GM23338 (cell line): ENCODE data around the gene CORO7. TPM values are rescaled to one million over a fixed set of nuclear protein-coding genes. Genes with fewer than 3 reads are reported as not detected.

Experiments
- ATAC-seq: fragments of 200-7000 bp; cut with Tn5 transposase; 3 replicates; pipeline ENCODE4 v1.9.1; 2020
- DNase-seq: peaks from one replicate; pipeline ENCODE4 v3.0.0-alpha.2; 2015; ENCODE audit warnings: low spot score
- H2AFZ ChIP-seq: fragments of 200-600 bp; sonication (generic); 2 replicates; pipeline ENCODE4 v1.8.0; 2016; ENCODE audit warnings: antibody characterized with exemption, mild to moderate bottlenecking, moderate library complexity
- H3F3A ChIP-seq: fragments of 200-600 bp; sonication (generic); replicated peaks from 2 replicates; pipeline ENCODE4 v1.8.0; 2017; ENCODE audit warnings: antibody characterized with exemption, mixed run types, low read depth
- H3K27ac ChIP-seq: fragments of 200-600 bp; sonication (generic); 2 replicates; pipeline ENCODE4 v1.6.1; 2016; ENCODE audit warnings: low read depth
- H3K27me3 ChIP-seq: fragments of 200-600 bp; sonication (generic); 2 replicates; pipeline ENCODE4 v1.8.0; 2016; ENCODE audit warnings: mild to moderate bottlenecking, mixed run types, moderate library complexity; ENCODE audit not compliant: insufficient read depth
- H3K36me3 ChIP-seq: fragments of 200-600 bp; sonication (generic); 2 replicates; pipeline ENCODE4 v1.8.0; 2016; ENCODE audit warnings: mild to moderate bottlenecking; ENCODE audit not compliant: insufficient read depth
- H3K4me1 ChIP-seq: fragments of 200-600 bp; sonication (generic); 2 replicates; pipeline ENCODE4 v1.8.0; 2016; ENCODE audit warnings: mild to moderate bottlenecking, moderate library complexity; ENCODE audit not compliant: insufficient read depth
- H3K4me2 ChIP-seq: fragments of 200-600 bp; sonication (generic); 2 replicates; pipeline ENCODE4 v1.7.1; 2017; ENCODE audit warnings: mixed run types
- H3K4me3 ChIP-seq: fragments of 200-600 bp; sonication (generic); 2 replicates; pipeline ENCODE4 v1.6.1; 2016; ENCODE audit warnings: mixed run types
- H3K79me2 ChIP-seq: fragments of 200-600 bp; sonication (generic); replicated peaks from 2 replicates; pipeline ENCODE4 v1.8.0; 2017; ENCODE audit warnings: mild to moderate bottlenecking; ENCODE audit not compliant: insufficient read depth
- H3K9me2 ChIP-seq: fragments of 200-600 bp; sonication (generic); 2 replicates; pipeline ENCODE4 v1.8.0; 2017; ENCODE audit not compliant: insufficient read depth
- H4K20me1 ChIP-seq: fragments of 200-600 bp; sonication (generic); replicated peaks from 2 replicates; pipeline ENCODE4 v1.8.0; 2017; ENCODE audit warnings: mild to moderate bottlenecking; ENCODE audit not compliant: insufficient read depth
- H3K27ac Mint-ChIP-seq: 2 replicates; pipeline ENCODE4 v1.8.0; 2020; ENCODE audit warnings: inconsistent platforms, mild to moderate bottlenecking, moderate library complexity, mixed read lengths
- H3K27me3 Mint-ChIP-seq: 3 replicates; pipeline ENCODE4 v1.8.0; 2022; ENCODE audit warnings: low read depth, mild to moderate bottlenecking, moderate library complexity, mixed read lengths, inconsistent platforms; ENCODE audit not compliant: insufficient read depth, poor library complexity
- H3K36me3 Mint-ChIP-seq: 3 replicates; pipeline ENCODE4 v1.8.0; 2021; ENCODE audit warnings: low read depth, mild to moderate bottlenecking, inconsistent platforms, moderate library complexity, mixed read lengths
- H3K4me1 Mint-ChIP-seq: 3 replicates; pipeline ENCODE4 v1.8.0; 2020; ENCODE audit warnings: mild to moderate bottlenecking, inconsistent platforms, mixed read lengths
- H3K4me3 Mint-ChIP-seq: 3 replicates; pipeline ENCODE4 v1.8.0; 2021; ENCODE audit warnings: moderate library complexity, mild to moderate bottlenecking, inconsistent platforms, mixed read lengths
- H3K9me3 Mint-ChIP-seq: 3 replicates; pipeline ENCODE4 v1.8.0; 2020; ENCODE audit warnings: moderate library complexity, mild to moderate bottlenecking, inconsistent platforms, mixed read lengths
- CREB1 ChIP-seq: fragments of 250-450 bp; sonication (Bioruptor Pico); IDR thresholded peaks from 2 replicates; pipeline ENCODE4 v1.5.0; 2020; ENCODE audit warnings: low read depth, mild to moderate bottlenecking, moderate library complexity
- ZNF114 ChIP-seq: fragments of 250-450 bp; sonication (Bioruptor Pico); IDR thresholded peaks from 2 replicates; pipeline ENCODE4 v1.5.0; 2020; ENCODE audit warnings: mild to moderate bottlenecking, moderate library complexity
- ZNF331 ChIP-seq: fragments of 250-450 bp; sonication (Bioruptor Pico); IDR thresholded peaks from 2 replicates; pipeline ENCODE4 v1.5.0; 2020; ENCODE audit warnings: low read depth, mild to moderate bottlenecking, moderate library complexity
- ZNF462 ChIP-seq: fragments of 250-450 bp; sonication (Bioruptor Pico); IDR thresholded peaks from 2 replicates; pipeline ENCODE4 v1.5.0; 2020; ENCODE audit warnings: mild to moderate bottlenecking, moderate library complexity
- polyA plus RNA-seq: library from polyadenylated mRNA; unstranded; fragments of >200 nt; fragmentation: Nextera tagmentation; extraction: Ambion mirVana; gene quantifications from 2 replicates; pipeline ENCODE4 v1.2.1, GENCODE V29; 2016
- total RNA-seq: library from RNA; depleted of rRNA; stranded (reverse); fragments of >200 nt; shearing (Covaris generic); gene quantifications from 2 replicates; pipeline ENCODE4 v1.2.3, GENCODE V29; 2014
- TF ChIP-seq, protein P1 (sequence below): IDR thresholded peaks from one replicate; pipeline ENCODE4 v1.6.1; 2018; ENCODE audit warnings: antibody characterized with exemption; ENCODE audit not compliant: unreplicated experiment
- TF ChIP-seq, protein P2 (sequence below): IDR thresholded peaks from 2 replicates; pipeline ENCODE4 v1.6.1; 2016; ENCODE audit warnings: antibody characterized with exemption

CORO7 gene
- total and polyA plus RNA-seq, 2 experiments from 2014 or later, result 14.2 to 46.4 TPM

DNA sequence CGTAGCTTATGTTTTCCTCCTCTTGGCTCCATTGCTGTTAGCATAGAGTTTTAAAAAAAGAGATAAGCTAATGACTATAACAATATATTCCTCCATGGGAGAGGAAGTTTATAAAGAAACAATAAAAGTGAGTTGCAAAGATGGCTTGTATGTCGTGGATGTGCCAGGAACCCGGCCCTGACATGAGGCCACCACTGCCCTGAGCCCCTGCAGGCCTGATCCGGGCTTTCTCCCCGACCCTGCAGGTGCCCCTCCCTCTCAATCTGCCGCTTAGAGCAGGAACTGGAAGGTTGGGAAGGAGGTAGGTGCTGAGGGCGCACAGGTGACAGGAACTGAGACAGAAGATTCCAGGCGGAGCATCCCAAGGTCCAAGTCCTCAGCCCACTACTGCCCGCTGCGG lies 76.9 kb downstream of the CORO7 start (continued):
- TF ChIP-seq ZNF462, result no peak
- TF ChIP-seq CREB1, result no peak
- TF ChIP-seq, protein P1, sequence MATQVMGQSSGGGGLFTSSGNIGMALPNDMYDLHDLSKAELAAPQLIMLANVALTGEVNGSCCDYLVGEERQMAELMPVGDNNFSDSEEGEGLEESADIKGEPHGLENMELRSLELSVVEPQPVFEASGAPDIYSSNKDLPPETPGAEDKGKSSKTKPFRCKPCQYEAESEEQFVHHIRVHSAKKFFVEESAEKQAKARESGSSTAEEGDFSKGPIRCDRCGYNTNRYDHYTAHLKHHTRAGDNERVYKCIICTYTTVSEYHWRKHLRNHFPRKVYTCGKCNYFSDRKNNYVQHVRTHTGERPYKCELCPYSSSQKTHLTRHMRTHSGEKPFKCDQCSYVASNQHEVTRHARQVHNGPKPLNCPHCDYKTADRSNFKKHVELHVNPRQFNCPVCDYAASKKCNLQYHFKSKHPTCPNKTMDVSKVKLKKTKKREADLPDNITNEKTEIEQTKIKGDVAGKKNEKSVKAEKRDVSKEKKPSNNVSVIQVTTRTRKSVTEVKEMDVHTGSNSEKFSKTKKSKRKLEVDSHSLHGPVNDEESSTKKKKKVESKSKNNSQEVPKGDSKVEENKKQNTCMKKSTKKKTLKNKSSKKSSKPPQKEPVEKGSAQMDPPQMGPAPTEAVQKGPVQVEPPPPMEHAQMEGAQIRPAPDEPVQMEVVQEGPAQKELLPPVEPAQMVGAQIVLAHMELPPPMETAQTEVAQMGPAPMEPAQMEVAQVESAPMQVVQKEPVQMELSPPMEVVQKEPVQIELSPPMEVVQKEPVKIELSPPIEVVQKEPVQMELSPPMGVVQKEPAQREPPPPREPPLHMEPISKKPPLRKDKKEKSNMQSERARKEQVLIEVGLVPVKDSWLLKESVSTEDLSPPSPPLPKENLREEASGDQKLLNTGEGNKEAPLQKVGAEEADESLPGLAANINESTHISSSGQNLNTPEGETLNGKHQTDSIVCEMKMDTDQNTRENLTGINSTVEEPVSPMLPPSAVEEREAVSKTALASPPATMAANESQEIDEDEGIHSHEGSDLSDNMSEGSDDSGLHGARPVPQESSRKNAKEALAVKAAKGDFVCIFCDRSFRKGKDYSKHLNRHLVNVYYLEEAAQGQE, result no peak
- TF ChIP-seq ZNF331 (CRISPR knock-in tag), result no peak

GRCh38 chr16:4338712-4339299 lies 77.6 kb downstream of the CORO7 start:
- Mint-ChIP-seq H3K9me3 (peaks cover 5% of the 10 kb centered on the region), H3K27ac (no peak overlapping the region), H3K36me3 (peaks cover 22% of the 10 kb centered on the region), H3K4me3 (no peak overlapping the region), H3K27me3 (peaks cover 25% of the 10 kb centered on the region), H3K4me1 (peaks cover 2% of the 10 kb centered on the region; the same call in 1 of the 3 replicates)
- H3K27ac ChIP-seq, result no peak overlapping the region
- H3K36me3 ChIP-seq, result no peaks in the 10 kb centered on the region; the same call in 1 of the 2 replicates
- no peaks in the 10 kb centered on the region for H3K9me2 ChIP-seq
- H4K20me1 ChIP-seq, result peaks cover 24% of the 10 kb centered on the region
- no peak overlapping the region for H3K4me2 ChIP-seq
- no peak for DNase-seq
- no peaks in the 10 kb centered on the region for H3K4me1 ChIP-seq
- H3K4me3 ChIP-seq, result no peak overlapping the region
- ATAC-seq, result no peak
- H3K27me3 ChIP-seq, result no peaks in the 10 kb centered on the region
- H2AFZ ChIP-seq, result no peak overlapping the region
- H3F3A ChIP-seq, result peaks cover 26% of the 10 kb centered on the region; the same call in 1 of the 2 replicates
- H3K79me2 ChIP-seq, result peaks cover 20% of the 10 kb centered on the region
- TF ChIP-seq, protein P2, sequence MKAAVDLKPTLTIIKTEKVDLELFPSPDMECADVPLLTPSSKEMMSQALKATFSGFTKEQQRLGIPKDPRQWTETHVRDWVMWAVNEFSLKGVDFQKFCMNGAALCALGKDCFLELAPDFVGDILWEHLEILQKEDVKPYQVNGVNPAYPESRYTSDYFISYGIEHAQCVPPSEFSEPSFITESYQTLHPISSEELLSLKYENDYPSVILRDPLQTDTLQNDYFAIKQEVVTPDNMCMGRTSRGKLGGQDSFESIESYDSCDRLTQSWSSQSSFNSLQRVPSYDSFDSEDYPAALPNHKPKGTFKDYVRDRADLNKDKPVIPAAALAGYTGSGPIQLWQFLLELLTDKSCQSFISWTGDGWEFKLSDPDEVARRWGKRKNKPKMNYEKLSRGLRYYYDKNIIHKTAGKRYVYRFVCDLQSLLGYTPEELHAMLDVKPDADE, result no peak
- no peak for TF ChIP-seq ZNF114
